ENCODE measurements around the gene GPR142.
"Not testable (repeated sequence)": the region's sequence is repeated elsewhere in the genome, so short reads cannot be mapped to it uniquely, and the experiment has no call there.

GPR142 gene

DNA sequence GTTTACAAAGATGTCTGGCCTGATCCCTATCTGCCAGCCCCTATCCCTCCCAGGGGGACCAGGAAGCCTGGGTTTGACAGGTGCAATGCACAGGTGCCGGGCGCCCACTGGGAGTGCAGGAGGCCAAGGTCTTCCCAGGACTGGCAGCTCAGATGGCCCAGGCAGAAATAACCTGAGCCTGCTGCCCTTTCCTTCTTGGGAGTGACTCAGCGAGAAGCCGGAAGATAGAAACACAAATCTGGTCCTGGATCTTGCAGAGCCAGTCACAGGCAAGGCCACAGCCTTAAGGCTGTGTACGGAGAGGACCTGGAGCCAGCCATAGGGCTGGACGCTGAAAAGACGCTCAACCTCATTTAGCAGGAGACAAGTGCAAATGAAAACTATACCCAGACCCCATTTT, 27.7 kb downstream of the GPR142 start:
- no peak for DNase-seq

DNA sequence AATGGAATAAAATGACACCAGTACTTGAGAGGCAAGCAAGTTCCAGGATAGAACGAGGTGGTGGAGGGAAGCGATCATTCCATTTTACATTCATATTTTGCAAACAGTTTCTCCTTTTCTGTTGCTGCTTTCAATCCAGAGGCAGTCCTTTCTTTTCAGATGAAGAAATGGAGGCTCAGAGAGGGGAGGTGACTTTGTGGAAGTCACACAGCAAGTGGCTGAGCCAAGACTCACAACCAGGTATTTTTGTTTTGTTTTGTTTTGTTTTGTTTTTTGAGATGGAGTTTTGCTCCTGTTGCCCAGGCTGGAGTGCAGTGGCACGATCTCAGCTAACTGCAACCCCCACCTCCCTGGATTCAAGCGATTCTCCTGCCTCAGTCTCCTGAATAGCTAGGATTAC, 29.3 kb downstream of the GPR142 start:
- no peak for DNase-seq

DNA sequence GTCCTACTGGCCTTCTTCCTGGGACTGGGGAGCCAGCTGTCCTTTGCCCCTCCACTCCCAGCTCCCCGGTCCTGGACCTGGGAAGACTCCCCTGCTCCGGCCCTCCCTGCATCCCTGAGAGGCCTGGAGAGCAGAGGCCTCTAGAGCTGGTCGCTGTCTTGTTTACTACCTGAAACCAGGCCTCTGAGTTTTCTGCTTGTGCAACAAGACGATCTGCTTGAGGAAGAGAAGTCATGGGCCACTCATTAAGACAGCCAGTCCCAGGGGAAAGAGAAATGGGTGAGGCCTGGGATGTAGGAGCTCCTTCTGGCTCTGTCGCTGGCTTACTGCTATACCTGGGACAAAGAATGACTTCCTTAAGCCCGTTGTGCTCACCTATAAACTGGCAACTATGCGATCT, 34.7 kb downstream of the GPR142 start:
- no peak for DNase-seq

DNA sequence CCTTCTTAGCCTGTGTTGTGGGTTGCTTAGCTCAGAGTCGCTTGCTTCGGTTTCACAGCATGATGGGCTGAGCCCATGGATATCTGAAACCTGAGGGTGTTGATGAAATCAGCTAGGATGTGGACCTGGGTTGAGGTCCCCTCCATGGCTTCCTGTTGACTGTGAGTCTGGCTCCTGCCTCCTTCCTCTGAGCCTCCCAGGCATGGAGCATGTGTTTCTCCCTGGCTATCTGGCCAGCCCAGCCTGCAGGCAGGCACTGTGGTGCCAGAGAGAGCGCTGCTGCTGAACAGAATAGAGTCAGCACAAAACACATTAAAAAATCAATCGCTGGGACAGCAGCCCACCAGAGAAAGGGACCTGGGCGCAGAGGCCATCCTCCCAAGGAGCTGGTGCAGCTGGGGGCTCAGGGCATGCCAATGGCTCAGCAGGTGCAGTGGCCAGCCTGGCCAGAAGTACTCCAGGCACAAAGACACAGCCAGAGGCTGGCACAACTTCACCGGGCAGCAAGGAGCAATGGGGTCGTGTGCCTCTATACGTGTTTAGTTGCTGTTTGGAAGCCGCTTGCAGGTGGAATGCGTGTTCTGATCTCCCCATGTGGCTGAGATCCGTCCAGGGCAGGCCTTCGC, 36.3 kb downstream of the GPR142 start:
- DNase-seq, result peak in 1 of 2 experiments; percentile 27

DNA sequence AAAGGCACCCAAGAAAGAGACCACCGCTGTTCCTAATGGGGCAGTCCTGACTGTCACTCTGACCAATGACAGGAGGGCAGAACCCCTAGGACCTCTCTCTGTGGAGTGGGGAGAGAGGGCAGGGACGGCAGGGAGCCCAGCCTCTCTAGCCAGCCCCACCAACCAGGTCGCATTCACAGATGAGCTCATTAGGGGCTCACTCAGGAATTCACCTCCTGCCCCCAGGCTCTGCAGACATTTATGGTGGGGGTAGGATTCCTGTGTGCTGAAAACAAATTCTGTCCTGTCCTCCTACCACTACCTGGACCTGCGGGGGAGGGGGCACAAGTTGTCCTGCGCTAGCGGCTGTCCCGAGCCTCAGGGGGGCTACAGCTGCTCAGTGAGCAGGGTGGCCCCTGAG, 36.9 kb downstream of the GPR142 start:
- no peak for DNase-seq

DNA sequence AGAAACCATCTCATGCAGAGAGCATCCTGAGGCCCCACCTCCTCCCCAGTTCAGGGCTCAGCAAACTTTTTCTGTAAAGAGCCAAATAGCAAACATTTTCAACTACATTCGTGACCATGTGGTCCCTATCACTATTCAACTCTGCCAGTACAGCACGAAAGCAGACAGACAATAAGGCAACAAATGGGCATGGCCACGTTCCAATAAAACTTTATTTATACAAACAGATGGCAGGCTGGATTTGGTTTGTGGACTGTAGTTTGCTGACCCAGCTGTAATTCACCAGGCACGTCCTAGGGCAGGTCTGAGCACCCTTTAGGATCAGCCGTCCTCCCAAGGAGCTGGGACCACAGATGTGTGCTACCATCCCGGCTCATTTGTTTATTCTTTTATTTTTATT, 37.5 kb downstream of the GPR142 start:
- peak in 1 of 2 experiments; percentile 52 for DNase-seq

DNA sequence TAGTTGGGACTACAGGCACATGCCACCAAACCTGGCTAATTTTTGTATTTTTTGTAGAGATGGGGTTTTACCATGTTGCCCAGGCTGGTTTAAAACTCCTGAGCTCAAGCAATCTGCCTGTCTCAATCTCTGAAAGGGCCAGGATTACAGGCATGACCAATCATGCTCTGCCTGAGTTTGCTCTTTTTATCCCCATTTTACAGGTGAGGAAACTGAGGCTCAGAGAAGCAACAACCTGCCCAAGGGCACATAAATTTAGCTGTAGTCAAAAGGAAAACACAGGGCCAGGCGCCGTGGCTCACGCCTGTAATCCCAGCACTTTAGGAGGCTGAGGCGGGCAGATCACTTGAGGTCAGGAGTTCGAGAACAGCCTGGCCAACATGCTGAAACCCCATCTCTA, 38.0 kb downstream of the GPR142 start:
- DNase-seq, result not testable (repeated sequence)

DNA sequence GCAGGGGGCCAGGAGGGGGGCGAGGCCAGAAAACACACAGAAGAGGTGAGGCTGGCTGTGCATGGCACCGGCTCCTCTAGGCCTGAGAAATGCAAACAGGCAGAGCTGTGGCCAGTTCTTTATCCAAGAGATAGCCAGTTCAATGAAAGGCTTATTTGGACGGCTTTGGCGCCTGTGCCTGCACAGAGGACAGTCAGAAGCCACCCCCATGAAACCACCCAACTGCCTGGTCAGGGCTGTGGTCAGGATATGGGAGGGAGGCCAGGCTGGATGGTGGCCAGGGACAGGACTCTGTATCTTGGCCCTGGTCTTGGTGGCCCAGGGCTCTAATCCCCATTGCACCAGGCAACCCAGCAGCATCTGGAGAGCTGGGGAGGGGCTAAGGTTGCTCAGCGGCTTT, 40.1 kb downstream of the GPR142 start:
- DNase-seq, result no peak

DNA sequence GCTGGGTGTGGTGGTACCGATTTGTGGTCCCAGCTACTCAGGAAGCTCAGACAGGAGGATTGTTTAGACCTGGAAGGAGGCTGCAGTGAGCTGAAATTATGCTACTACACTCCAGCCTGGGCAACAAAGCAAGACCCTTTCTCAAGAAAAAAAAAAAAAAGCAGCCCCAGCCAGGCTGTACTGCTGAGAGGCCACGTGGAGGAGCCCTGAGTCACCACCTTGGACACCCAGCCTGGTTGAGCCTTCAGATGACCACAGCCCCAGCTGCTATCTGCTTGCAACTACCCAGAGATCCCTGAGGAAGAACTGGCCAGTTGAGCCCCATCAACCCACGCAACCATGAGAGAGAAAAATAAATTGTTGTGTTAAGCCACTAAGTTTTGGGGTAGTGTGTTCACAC, 41.0 kb downstream of the GPR142 start:
- DNase-seq, result no peak

DNA sequence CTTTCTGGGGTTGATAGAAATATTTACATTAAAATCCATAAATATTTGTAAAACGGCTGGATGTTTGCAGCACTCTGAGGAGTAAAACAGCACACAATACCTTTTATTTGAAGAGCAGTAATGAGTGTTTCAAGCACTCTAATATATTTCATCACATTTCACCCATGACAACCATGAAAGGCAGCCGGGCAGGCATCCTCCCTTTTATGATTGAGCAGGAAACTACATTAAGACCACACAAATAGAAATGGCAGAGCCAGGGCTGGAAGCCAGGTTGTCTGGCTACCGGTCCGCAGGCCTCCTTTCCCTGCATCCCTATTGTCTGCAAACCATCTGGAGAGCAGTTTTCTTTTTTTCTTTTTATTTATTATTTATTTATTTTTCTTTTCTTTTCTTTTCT, 41.5 kb downstream of the GPR142 start:
- peak in 1 of 2 experiments; percentile 29 for DNase-seq

DNA sequence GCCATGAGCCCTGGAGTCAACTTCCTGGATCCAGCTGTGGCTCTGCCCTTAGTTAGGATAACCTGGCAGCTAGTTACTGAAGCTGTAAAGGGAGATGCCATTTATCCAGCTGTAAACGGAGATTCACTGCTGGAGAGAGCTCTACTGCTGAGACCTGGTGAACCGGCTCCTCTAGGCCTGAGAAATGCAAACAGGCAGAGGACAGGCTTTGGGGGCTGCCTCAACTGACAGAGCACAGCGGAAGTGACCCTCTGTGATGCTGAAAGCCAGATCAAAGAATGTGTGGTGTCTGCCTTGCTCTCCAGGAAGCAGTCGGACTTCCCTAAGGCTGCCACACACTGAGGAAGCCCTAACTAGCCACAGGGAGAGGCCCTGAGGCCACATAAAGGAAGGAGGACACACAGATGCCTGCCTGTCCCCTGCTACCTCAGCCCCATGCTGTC, 42.7 kb downstream of the GPR142 start:
- no peak for DNase-seq

DNA sequence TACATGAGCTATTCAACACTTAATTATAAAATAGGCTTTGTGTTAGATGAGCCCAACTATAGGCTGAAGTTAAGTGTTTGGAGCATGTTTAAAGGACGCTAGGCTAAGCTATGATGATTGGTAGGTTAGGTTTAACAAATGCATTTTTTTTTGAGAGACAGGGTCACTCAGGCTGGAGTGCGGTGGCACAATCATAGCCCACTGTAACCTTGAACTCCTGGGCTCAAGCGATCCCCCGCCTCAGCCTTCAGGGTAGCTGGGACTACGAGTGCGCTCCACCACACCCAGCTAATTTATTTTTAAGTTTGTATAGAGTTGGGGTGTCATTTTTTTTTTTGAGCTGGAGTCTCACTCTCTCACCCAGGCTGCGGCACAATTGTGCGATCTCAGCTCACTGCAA, 45.3 kb downstream of the GPR142 start:
- DNase-seq, result no peak

DNA sequence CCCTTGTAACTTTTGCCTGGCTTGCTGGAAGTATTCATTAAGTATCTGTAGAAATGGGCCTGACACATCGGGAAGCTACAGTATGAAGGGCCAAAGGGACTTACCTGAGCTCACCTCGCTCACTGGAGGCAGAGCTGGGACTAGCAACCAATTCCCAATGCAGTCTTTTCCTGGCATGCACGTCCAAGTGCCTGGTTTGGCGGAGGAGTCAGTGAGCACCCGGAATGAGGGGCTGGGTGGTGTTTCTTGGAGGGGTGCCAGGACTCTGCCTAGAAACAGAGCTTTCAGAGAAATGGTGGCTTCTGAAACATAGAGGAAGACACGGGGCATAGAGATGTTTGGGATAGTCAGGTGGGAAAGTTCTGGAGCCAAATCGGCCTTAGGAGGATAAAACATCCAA, 46.2 kb downstream of the GPR142 start:
- peak in 1 of 2 experiments; percentile 35 for DNase-seq

DNA sequence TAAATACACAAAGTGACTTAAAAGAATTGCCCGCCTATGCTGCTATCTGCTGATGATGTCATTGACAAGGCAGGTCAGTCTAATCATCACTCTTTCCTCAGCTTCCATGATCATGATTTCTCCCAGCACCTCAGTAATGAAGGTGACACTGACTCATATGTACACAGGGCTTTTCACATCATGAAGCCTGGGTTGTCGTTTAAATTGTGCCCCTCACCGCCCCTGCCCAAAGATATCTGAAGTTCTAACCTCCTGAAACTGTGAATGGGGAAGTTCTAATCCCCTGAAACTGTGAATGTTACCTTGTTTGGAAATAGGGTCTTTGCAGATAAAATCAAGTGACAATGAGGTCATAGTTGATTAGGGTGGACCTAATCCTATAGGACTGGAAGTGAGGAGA, 47.2 kb downstream of the GPR142 start:
- no peak for DNase-seq

DNA sequence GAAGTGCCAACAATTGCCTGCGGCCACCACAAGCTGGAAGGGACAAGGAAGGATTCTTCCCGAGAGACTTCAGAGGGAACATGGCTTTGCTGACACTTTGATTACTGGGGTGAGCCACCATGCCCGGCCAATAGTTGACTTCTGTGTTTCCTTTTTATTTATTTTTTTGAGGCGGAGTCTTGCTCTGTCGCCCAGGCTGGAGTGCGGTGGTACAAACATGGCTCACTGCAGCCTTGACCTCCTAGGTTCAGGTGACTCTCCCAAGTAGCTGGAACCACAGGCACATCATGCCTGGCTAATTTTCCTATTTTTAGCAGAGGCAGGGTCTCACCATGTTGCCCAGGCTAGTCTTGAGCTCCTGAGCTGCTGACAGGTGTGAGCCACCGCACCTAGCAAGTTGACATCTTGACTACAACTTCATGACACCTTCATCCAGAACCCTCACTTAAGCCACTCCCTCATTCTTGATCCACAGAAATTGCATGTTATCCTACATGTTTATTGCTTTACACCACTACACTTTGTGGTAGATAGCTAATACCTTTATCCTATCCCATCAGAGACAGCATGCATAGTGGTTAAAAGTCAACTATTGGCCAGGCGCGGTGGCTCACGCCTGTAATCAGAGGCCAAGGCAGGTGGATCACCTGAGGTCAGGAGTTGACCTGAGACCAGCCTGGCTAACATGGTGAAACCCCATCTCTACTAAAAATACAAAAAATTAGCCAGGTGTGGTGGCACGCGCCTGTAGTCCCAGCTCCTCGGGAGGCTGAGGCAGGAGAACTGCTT, 48.5 kb downstream of the GPR142 start:
- DNase-seq, result no peak

DNA sequence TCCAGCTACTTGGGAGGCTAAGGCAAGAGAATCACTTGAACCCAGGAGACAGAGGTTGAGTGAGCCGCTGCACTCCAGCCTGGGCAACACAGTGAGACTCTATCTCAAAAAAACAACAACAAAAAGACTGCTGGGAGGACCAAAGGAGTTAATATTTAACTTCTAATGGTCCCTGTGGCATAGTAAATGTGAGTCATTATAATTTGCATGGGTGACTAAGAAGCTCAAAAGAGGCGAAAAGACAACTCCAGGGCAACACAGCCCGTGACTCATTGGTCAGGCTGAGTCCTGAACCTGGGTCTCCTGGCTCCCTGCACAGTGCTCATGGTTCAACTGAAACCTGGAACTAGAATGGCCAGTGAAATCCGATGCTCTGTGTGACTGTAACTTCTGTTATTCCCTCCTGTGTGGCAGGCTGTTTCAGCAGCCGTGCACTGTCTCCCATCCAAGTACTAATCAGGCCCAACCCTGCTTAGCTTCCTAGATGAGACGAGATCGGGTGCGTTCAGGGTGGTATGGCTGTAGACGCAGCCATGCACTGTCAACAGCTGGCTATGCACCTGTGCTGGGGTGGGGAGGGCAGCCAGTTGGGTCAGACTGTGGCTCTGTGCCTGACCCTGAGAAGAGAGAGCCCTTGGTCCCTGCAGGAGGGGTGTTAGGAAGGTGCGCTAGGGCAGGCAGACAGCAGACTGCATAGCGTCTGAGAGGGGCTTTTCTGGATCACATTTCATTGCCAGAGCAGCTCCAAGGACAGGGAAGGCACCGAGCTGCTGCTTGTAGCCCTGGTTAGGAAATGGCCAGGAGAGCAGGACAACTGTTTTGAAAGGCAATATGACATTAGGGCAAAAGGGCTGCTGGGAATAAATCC, 50.1 kb downstream of the GPR142 start:
- no peak for DNase-seq

DNA sequence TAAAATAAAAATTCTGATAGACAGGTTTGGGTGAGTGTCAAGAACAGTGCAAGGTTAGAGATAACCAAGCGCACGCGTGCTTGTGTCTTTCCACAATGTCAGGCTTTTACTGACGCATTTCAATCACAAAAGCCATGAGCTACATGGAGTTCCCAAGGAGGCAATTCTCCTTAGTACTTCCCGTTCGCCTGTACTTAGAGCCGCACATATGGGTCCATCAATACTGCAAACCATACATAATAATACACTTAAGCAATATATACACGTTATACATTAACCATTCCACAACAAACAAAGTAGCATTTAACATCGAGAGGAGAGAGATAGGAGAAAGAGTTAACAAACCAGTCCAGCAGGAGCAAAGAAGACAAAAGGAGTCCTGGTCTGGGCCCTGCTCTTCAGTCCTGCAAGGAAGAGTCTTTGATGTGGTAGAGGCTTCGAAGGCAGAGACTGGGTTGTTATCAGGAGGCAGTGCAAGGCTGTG, 52.7 kb downstream of the GPR142 start:
- DNase-seq, result no peak

Data from NCI-H446 (cell line).